ENCODE measurements around the gene CADPS. TPM values are rescaled to one million over a fixed set of nuclear protein-coding genes. Genes with fewer than 3 reads are reported as not detected.

The CADPS gene
- total RNA-seq, 2 experiments from 2014 or later = 61.3 to 68.6 TPM

- Histone ChIP-seq H3K9me3 (ENCODE audit: low read length) (no peaks in the 10 kb centered on the region), H3K4me3 (ENCODE audit: low read depth, low read length, poor library complexity, severe bottlenecking) (no peak overlapping the region), H3K79me2 (ENCODE audit: insufficient read depth, low read depth, low read length) (no peaks in the 10 kb centered on the region), H3K36me3 (ENCODE audit: insufficient read depth, low read length) (no peaks in the 10 kb centered on the region), H3K27ac (ENCODE audit: low read depth, low read length, poor library complexity, severe bottlenecking) (no peak overlapping the region), H3K4me2 (ENCODE audit: low read length) (no peak overlapping the region), H2AFZ (ENCODE audit: low read length) (no peak overlapping the region), H3K9me2 (ENCODE audit: insufficient read depth, low read length) (no peaks in the 10 kb centered on the region), H3K4me1 (ENCODE audit: insufficient read depth, low read length, poor library complexity, severe bottlenecking) (peaks cover 5% of the 10 kb centered on the region), H4K20me1 (ENCODE audit: insufficient read depth, low read length) (no peaks in the 10 kb centered on the region)
- BruUV-seq (replicated peaks) = no TSS peak
- intact Hi-C loops (cut with micrococcal nuclease; ENCODE audit: unreplicated experiment) = loop anchor here (10.0 kb wide), 1 partner anchor 714 kb away; no protein-coding TSS in a partner anchor
- no peak for DNase-seq (ENCODE audit: low spot score)
- CTCF ChIA-PET (ENCODE audit: unreplicated experiment) = no interaction called here
- TF ChIP-seq EZH2phosphoT487 (IDR thresholded peaks at IDR 0.05; ENCODE audit: borderline replicate concordance, low read depth, low read length) (no peak), CTCF (conservative IDR thresholded peaks at IDR 0.05; ENCODE audit: low read length) (no peak)
- POLR2A ChIA-PET = interaction anchor here (0.6 kb wide), 1 partner anchor 30 kb away, joined by 3 read pairs; no protein-coding TSS in a partner anchor
Measured at GRCh38 chr3:62621176-62621575, 254.0 kb downstream of the CADPS start.

- TF ChIP-seq EZH2phosphoT487 (IDR thresholded peaks at IDR 0.05; ENCODE audit: borderline replicate concordance, low read depth, low read length) = no peak
- no peak for TF ChIP-seq CTCF (conservative IDR thresholded peaks at IDR 0.05; ENCODE audit: low read length)
- Histone ChIP-seq H3K36me3 (ENCODE audit: insufficient read depth, low read length) (no peaks in the 10 kb centered on the region), H3K4me1 (ENCODE audit: insufficient read depth, low read length, poor library complexity, severe bottlenecking) (no peaks in the 10 kb centered on the region), H3K9me3 (ENCODE audit: low read length) (no peaks in the 10 kb centered on the region), H3K4me3 (ENCODE audit: low read depth, low read length, poor library complexity, severe bottlenecking) (no peak overlapping the region), H3K4me2 (ENCODE audit: low read length) (no peak overlapping the region), H4K20me1 (ENCODE audit: insufficient read depth, low read length) (no peaks in the 10 kb centered on the region), H2AFZ (ENCODE audit: low read length) (no peak overlapping the region), H3K9me2 (ENCODE audit: insufficient read depth, low read length) (no peaks in the 10 kb centered on the region), H3K27ac (ENCODE audit: low read depth, low read length, poor library complexity, severe bottlenecking) (no peak overlapping the region), H3K79me2 (ENCODE audit: insufficient read depth, low read depth, low read length) (no peaks in the 10 kb centered on the region)
- no TSS peak for BruUV-seq (replicated peaks)
- ChIA-PET POLR2A (no interaction called here), CTCF (ENCODE audit: unreplicated experiment) (no interaction called here)
- DNase-seq (ENCODE audit: low spot score) = no peak
- intact Hi-C loops (cut with micrococcal nuclease; ENCODE audit: unreplicated experiment) = no loop called here
Measured at GRCh38 chr3:62615258-62615849, 259.9 kb downstream of the CADPS start.

- no peaks in the 10 kb centered on the region for H3K9me3 ChIP-seq (ENCODE audit: low read length)
- CTCF ChIA-PET (ENCODE audit: unreplicated experiment) = no interaction called here
- no peaks in the 10 kb centered on the region for H3K36me3 ChIP-seq (ENCODE audit: insufficient read depth, low read length)
- TF ChIP-seq EZH2phosphoT487 (IDR thresholded peaks at IDR 0.05; ENCODE audit: borderline replicate concordance, low read depth, low read length) = no peak
- no peak for TF ChIP-seq CTCF (conservative IDR thresholded peaks at IDR 0.05; ENCODE audit: low read length)
- H2AFZ ChIP-seq (ENCODE audit: low read length) = no peak overlapping the region
- no peaks in the 10 kb centered on the region for H3K79me2 ChIP-seq (ENCODE audit: insufficient read depth, low read depth, low read length)
- no peaks in the 10 kb centered on the region for H4K20me1 ChIP-seq (ENCODE audit: insufficient read depth, low read length)
- POLR2A ChIA-PET = interaction anchor here (0.5 to 1.4 kb wide), 3 partner anchors 10 to 459 kb away, joined by 3 to 4 read pairs (median 3); no protein-coding TSS in a partner anchor
- H3K4me1 ChIP-seq (ENCODE audit: insufficient read depth, low read length, poor library complexity, severe bottlenecking) = no peaks in the 10 kb centered on the region
- no peak for DNase-seq (ENCODE audit: low spot score)
- no peak overlapping the region for H3K4me2 ChIP-seq (ENCODE audit: low read length)
- H3K4me3 ChIP-seq (ENCODE audit: low read depth, low read length, poor library complexity, severe bottlenecking) = no peak overlapping the region
- intact Hi-C loops (cut with micrococcal nuclease; ENCODE audit: unreplicated experiment) = no loop called here
- no peaks in the 10 kb centered on the region for H3K9me2 ChIP-seq (ENCODE audit: insufficient read depth, low read length)
- no TSS peak for BruUV-seq (replicated peaks)
- no peak overlapping the region for H3K27ac ChIP-seq (ENCODE audit: low read depth, low read length, poor library complexity, severe bottlenecking)
Measured at GRCh38 chr3:62614527-62614926, 260.7 kb downstream of the CADPS start.

Data from OCI-LY7 (cell line).